PFSK-1 (cell line): ENCODE measurements around the gene SH3BP5.

Experiments used
- POLR2AphosphoS5 ChIP-seq: IDR thresholded peaks from 2 replicates; pipeline ENCODE4 v1.6.1; 2012; ENCODE audit warnings: low read depth, mild to moderate bottlenecking, control low read depth, low read length, moderate library complexity
- REST ChIP-seq, 2 experiments: IDR thresholded peaks; 2 replicates each; pipeline versions ENCODE4 v1.6.1 to v1.8.0; 2011 to 2012; ENCODE audit warnings: low read depth in 2 of 2, low read length in 2 of 2, control low read depth in 1 of 2, inconsistent platforms in 1 of 2, mild to moderate bottlenecking in 1 of 2, moderate library complexity in 1 of 2; ENCODE audit not compliant: insufficient read depth in 1 of 2
- SIN3A ChIP-seq: IDR thresholded peaks from 2 replicates; pipeline ENCODE4 v1.6.1; 2012; ENCODE audit warnings: mild to moderate bottlenecking, low read length, moderate library complexity, borderline replicate concordance; ENCODE audit not compliant: insufficient read depth
- TAF1 ChIP-seq: IDR thresholded peaks from 2 replicates; pipeline ENCODE4 v1.6.1; 2012; ENCODE audit warnings: low read length, control low read depth, borderline replicate concordance; ENCODE audit not compliant: insufficient read depth

- no peak for TF ChIP-seq TAF1
- no peak for TF ChIP-seq REST (IDR thresholded peaks at IDR 0.05; ENCODE audit: insufficient read depth in 1 of 2, low read depth in 2 of 2, low read length in 2 of 2)
- no peak for TF ChIP-seq SIN3A
- no peak for TF ChIP-seq POLR2AphosphoS5
Observed at GRCh38 chr3:15277861-15278500, 54.4 kb downstream of the SH3BP5 start.
